Measurements from ENCODE around the gene GAREM1.

GAREM1 gene

GRCh38 chr18:32391126-32391525 is 79.6 kb downstream of the GAREM1 start:
- no peak for TF ChIP-seq CTCF (IDR thresholded peaks at IDR 0.05; ENCODE audit: extremely low read depth, insufficient read depth, missing control alignments)
- in situ Hi-C loops (cut with MboI; ENCODE audit: low pct_unique_long_range_greater_than_20kb, low sequenced_read_pairs, unreplicated experiment) = no loop called here

GRCh38 chr18:32389858-32390257 is 80.8 kb downstream of the GAREM1 start:
- in situ Hi-C loops (cut with MboI; ENCODE audit: low pct_unique_long_range_greater_than_20kb, low sequenced_read_pairs, unreplicated experiment) = no loop called here
- DNase-seq (ENCODE audit: low spot score) = no peak
- TF ChIP-seq CTCF (IDR thresholded peaks at IDR 0.05; ENCODE audit: extremely low read depth, insufficient read depth, missing control alignments) = no peak

More at GRCh38 chr18:32391126-32391525, 79.6 kb downstream of the GAREM1 start:
- no peak for DNase-seq (ENCODE audit: low spot score)

- TF ChIP-seq CTCF (IDR thresholded peaks at IDR 0.05; ENCODE audit: extremely low read depth, insufficient read depth, missing control alignments) = no peak
- in situ Hi-C loops (cut with MboI; ENCODE audit: low pct_unique_long_range_greater_than_20kb, low sequenced_read_pairs, unreplicated experiment) = no loop called here
- no peak for DNase-seq (ENCODE audit: low spot score)
Measured at GRCh38 chr18:32389191-32389590, 81.5 kb downstream of the GAREM1 start.

- TF ChIP-seq CTCF (IDR thresholded peaks at IDR 0.05; ENCODE audit: extremely low read depth, insufficient read depth, missing control alignments) = no peak
- in situ Hi-C loops (cut with MboI; ENCODE audit: low pct_unique_long_range_greater_than_20kb, low sequenced_read_pairs, unreplicated experiment) = no loop called here
- DNase-seq (ENCODE audit: low spot score) = no peak
Measured at GRCh38 chr18:32386471-32386870, 84.2 kb downstream of the GAREM1 start.

- no peak for TF ChIP-seq CTCF (IDR thresholded peaks at IDR 0.05; ENCODE audit: extremely low read depth, insufficient read depth, missing control alignments)
- in situ Hi-C loops (cut with MboI; ENCODE audit: low pct_unique_long_range_greater_than_20kb, low sequenced_read_pairs, unreplicated experiment) = no loop called here
- DNase-seq (ENCODE audit: low spot score) = no peak
Measured at GRCh38 chr18:32383050-32383819, 87.4 kb downstream of the GAREM1 start.

GRCh38 chr18:32381761-32382160 is 88.9 kb downstream of the GAREM1 start:
- TF ChIP-seq CTCF (IDR thresholded peaks at IDR 0.05; ENCODE audit: extremely low read depth, insufficient read depth, missing control alignments) = no peak
- in situ Hi-C loops (cut with MboI; ENCODE audit: low pct_unique_long_range_greater_than_20kb, low sequenced_read_pairs, unreplicated experiment) = no loop called here
- DNase-seq (ENCODE audit: low spot score) = no peak

Measured in GM13977 (cell line).